GM10847 (cell line): ENCODE results near the gene SETD7.

Experiments used
- POLR2A ChIP-seq: IDR thresholded peaks from 2 replicates; pipeline ENCODE4 v1.6.1; 2011; ENCODE audit not compliant: insufficient read length; ENCODE audit errors: extremely low read depth

The SETD7 gene

GRCh38 chr4:139476363-139476762 lies 79.7 kb downstream of the SETD7 start:
- TF ChIP-seq POLR2A: no peak

- TF ChIP-seq POLR2A: no peak
Measured at GRCh38 chr4:139472852-139473251, 83.2 kb downstream of the SETD7 start.

- TF ChIP-seq POLR2A: no peak
Measured at GRCh38 chr4:139470997-139471665, 84.9 kb downstream of the SETD7 start.

DNA sequence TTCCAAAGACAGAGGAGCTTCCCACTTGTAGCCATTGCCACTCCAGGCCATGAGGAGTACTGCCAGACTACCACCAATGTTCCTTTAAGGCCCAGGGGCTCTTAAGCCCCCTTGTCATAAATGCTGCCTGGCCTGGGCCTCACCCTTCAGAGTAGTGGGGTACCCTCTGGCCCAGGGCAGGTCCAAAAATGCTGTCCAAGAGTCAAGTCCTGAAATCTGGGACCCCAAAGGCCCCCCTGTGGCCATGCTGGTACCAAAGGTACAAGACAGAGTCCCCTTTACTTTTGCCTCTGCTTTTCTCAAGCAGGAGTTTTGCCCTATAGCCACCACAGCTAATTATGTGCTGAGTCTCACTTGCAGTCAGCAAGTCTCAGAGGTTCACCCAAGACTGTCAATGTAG lies 85.7 kb downstream of the SETD7 start:
- no peak for TF ChIP-seq POLR2A

- no peak for TF ChIP-seq POLR2A
Measured at GRCh38 chr4:139469869-139470268, 86.2 kb downstream of the SETD7 start.

DNA sequence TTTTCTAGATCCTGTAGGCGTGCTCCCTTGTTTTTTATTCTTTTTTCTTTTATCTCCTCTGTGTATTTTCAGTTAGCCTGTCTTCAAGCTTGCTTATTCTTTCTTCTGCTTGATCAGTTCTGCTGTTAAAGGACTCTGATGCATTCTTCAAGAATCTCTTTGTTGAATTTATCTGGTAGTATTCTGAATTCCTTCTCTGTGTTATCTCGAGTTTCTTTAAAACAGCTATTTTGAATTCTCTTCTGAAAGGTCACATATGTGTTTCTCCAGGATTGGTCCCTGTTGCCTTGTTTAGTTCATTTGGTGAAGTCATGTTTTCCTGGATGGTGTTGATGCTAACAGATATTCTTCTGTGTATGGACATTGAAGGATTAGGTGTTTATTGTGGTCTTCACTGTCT lies 86.8 kb downstream of the SETD7 start:
- no peak for TF ChIP-seq POLR2A

DNA sequence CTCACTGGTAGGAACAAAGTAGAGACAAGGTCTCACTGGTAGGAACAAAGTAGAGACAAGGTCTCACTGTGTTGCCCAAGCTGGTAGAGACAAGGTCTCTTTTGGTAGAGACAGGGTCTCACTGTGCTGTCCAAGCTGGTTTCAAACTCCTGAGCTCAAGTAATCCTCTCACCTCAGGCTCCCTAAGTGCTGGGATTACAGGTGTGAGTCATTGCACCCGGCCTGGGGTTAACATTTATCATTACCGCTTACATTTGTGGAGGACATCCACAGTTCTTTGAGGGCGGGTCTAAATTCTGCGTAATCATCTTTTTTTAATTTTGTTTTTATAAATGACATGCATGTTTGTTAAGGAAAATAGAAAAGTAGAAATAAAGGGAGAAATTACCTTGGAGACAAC lies 90.1 kb downstream of the SETD7 start:
- no peak for TF ChIP-seq POLR2A

DNA sequence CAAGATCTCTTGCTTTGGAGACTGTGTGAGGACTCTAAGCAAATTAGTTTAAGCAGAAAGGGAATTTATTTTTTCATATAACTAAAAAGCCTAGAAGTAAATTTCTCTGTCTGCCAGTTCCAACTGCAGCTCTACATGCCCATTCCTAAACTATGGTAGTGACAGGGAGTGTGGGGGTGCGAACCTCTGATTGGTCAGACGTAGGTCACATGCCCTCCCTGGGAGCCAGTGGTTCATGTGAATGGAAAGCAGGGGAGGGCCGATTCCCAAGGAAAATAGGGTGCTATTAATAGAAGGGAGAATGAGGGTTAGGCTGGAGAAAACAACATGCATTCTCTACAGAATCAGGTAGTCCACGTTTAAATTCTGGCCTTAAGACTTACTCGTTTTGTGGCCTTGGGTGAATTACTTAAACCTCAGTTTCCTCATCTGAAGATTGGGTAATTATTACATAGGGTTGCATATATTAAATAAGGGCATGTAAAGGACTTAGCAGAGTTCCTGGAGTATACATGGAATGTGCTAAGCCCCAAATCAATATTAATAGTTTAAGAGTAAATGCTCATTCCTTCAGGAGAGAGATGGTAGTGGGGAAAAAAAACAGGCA lies 94.9 kb downstream of the SETD7 start:
- no peak for TF ChIP-seq POLR2A

DNA sequence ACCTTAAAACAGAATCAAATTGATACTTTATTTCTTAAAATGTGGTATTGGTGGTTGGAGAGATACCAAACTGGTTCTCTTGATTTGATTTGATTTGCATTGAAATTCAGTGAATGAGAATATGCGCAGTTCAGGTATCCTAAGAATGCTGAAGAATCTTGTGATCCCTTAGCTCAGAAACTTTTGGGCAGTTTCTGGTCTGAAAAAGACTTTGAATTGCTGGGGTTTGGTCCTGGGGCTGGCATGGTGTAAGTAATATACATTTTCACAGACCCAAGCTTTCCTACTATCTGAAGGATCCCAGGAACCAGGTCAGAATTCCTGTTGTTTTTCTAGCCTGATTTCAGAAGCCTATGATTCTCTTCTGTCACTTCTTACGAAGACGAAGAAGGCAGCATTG lies 95.5 kb downstream of the SETD7 start:
- no peak for TF ChIP-seq POLR2A

DNA sequence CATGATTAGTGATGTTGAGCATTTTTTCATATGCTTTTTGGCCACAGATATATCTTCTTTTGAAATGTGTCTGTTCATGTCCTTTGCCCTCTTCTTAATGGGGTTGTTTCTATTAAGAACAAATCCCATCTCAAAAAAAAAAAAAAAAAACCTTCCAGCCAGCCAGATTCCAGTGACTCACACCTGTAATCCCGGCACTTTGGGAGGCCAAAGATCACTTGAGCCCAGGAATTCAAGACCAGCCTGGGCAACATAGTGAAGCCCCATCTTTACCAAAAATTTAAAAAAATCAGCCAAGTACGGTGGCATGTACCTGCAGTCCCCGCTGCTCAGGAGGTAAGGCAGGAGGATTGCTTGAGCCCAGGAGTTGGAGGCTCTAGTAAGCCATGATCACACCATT lies 97.0 kb downstream of the SETD7 start:
- no peak for TF ChIP-seq POLR2A

GRCh38 chr4:139458543-139458942 lies 97.5 kb downstream of the SETD7 start:
- TF ChIP-seq POLR2A: no peak

GRCh38 chr4:139457318-139457717 lies 98.7 kb downstream of the SETD7 start:
- no peak for TF ChIP-seq POLR2A

DNA sequence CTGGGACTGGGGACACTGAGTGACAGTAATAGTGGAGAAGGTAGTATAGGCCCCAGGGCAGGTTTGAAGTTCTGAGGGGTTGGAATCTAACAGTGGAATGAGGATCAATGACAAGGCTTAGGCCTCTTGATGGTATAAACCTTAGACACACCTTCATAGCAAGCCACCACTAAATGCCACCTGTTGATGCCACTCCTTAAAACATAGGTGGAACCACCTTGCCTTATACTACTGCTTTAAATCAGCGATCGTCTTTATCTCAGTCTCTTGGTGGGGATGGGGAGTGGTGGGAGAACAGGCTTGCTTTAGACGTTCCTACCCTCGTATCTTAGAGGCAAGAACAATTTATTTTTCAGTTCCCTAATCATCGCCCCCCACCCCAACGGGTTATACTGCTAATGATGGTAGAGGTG lies 100.9 kb downstream of the SETD7 start:
- no peak for TF ChIP-seq POLR2A

DNA sequence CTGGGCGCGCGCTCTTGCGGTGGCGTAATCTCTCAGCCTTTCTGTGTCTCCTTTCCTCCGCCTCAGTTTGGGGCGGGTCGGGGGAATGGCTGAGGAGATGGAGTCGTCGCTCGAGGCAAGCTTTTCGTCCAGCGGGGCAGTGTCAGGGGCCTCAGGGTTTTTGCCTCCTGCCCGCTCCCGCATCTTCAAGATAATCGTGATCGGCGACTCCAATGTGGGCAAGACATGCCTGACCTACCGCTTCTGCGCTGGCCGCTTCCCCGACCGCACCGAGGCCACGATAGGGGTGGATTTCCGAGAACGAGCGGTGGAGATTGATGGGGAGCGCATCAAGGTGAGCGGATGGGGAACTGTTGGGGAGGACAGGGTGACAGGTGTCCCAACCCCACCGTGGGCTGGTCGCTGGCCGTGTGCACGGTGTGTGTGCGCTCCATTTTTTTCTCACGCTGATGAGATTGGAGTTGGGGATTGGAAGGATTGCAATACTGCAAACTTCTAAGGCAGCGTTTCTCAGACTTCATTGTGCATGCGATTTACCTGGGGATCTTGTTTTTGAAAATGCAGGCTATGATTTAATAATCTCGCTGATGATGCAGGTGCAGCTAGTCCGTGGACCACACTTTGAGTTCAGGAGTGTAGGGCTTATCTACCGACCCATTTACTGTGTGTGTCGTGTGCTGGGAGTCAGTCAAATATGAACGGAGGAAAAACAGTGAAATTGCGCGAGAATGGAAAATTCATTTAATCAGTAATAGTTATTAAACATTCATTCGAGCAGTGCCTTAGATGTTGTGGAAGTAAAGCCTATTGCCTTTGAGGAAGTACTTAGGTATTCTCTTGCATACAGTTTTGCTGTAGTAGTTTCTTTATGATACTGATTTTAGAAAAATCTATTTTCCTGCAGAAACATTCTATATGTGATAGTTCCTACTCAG lies 101.6 kb downstream of the SETD7 start, which contains the start of gene RAB33B:
RAB33B (plus strand) TSS at position 11 of the 935 bp plus-strand sequence; CDS start at position 86, 75 bp downstream.
- TF ChIP-seq POLR2A: no peak

DNA sequence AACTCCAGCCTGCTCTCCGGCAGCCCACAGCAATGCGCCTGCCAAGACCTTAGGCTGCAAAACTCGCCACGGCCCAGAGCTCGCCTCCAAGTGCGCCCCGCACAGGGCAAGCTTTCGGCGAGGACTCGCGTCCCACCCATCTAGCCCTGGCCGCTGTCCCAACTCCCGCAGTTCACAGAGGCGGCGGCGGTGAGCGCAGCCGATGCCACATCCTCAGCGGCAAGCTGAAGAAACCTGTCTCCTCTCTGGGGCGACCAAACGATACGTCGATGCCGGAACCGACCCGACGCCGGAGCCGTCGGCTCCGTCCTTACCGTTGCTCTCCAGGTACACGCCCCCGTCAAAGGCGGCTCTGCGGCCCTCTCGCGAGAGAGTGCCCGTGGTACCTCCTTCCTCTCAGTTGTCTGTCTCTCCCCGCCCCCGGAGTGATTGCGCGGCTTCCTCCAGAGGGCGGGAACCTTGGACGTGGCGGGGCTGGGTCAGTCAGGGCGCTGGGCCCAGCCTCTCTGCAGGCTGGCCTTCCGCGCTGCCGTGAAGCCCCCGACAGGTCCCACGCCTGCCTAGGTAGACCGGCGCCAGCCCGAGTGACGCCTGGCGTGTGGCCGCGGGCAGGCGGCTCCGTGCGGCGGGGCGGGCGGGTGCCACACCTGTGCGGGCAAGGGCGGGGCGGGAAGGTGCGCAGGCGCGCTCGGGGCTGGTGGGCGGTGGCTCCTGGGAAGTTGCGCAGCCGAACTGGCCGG lies 102.5 kb downstream of the SETD7 start:
- peak; percentile 86 for TF ChIP-seq POLR2A

DNA sequence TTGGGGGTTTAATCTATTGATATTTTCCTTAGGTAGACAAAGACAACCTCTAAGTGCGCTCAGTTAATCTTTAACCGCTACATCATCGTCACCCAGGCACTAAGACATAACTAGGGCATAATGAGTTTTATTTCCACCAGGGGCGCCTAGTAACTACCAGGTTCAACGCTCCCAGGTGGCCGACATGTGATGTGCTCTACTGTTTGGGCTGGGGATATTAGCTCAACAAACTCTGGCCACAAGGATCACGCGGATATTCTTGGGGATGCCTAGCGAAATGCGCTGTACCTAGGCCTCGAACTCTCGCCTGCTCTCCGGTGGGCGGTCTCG lies 103.0 kb downstream of the SETD7 start:
- TF ChIP-seq POLR2A: no peak

GRCh38 chr4:139451997-139452396 lies 104.0 kb downstream of the SETD7 start:
- TF ChIP-seq POLR2A: no peak
